HEK293T (cell line): ENCODE measurements around the gene CNTD1.

ENCODE experiments used
- CTCF ChIA-PET: fragments of 350-600 bp; formaldehyde crosslinking; extraction: SDS; loops from one replicate; lab custom pipeline; 2021; ENCODE audit warnings: antibody characterized with exemption, inconsistent platforms; lab: Yijun Ruan, JAX
- POLR2A ChIA-PET: fragments of 350-600 bp; formaldehyde crosslinking; extraction: SDS; loops from one replicate; lab custom pipeline; 2020; ENCODE audit warnings: antibody characterized with exemption, inconsistent platforms; lab: Yijun Ruan, JAX
- DNase-seq: peaks from one replicate; pipeline ENCODE4 v3.0.0; 2012; ENCODE audit warnings: mixed read lengths; ENCODE audit errors: extremely low spot score
- ARNT ChIP-seq: fragments of 450-650 bp; IDR thresholded peaks from 2 replicates; pipeline ENCODE4 v1.6.1; 2017; ENCODE audit warnings: mild to moderate bottlenecking
- BHLHE40 ChIP-seq: fragments of 450-650 bp; IDR thresholded peaks from 2 replicates; pipeline ENCODE4 v1.6.1; 2016; ENCODE audit warnings: mild to moderate bottlenecking, moderate library complexity, borderline replicate concordance
- CTBP1 ChIP-seq: fragments of 450-650 bp; IDR thresholded peaks from 2 replicates; pipeline ENCODE4 v1.6.1; 2016; ENCODE audit warnings: borderline replicate concordance
- ELF4 ChIP-seq: fragments of 450-650 bp; IDR thresholded peaks from 2 replicates; pipeline ENCODE4 v1.6.1; 2017; ENCODE audit warnings: antibody characterized with exemption
- FOXA1 ChIP-seq: fragments of 450-650 bp; IDR thresholded peaks from 2 replicates; pipeline ENCODE4 v1.6.1; 2016; ENCODE audit warnings: mild to moderate bottlenecking
- FOXK2 ChIP-seq: fragments of 450-650 bp; IDR thresholded peaks from 2 replicates; pipeline ENCODE4 v1.6.1; 2016; ENCODE audit warnings: mild to moderate bottlenecking
- FOXM1 ChIP-seq: fragments of 450-650 bp; IDR thresholded peaks from 2 replicates; pipeline ENCODE4 v1.6.1; 2017; ENCODE audit warnings: mild to moderate bottlenecking, borderline replicate concordance
- HDGF ChIP-seq: fragments of 450-650 bp; IDR thresholded peaks from 2 replicates; pipeline ENCODE4 v1.6.1; 2017; ENCODE audit warnings: antibody characterized with exemption, borderline replicate concordance
- L3MBTL2 ChIP-seq: fragments of 450-650 bp; conservative IDR thresholded peaks from 2 replicates; pipeline ENCODE4 v1.6.1; 2016; ENCODE audit warnings: mild to moderate bottlenecking
- LEF1 ChIP-seq: fragments of 450-650 bp; IDR thresholded peaks from 2 replicates; pipeline ENCODE4 v1.6.1; 2017; ENCODE audit warnings: mild to moderate bottlenecking, borderline replicate concordance
- NFRKB ChIP-seq: fragments of 450-650 bp; IDR thresholded peaks from 2 replicates; pipeline ENCODE4 v1.6.1; 2016; ENCODE audit warnings: mild to moderate bottlenecking, moderate library complexity
- PKNOX1 ChIP-seq: fragments of 450-650 bp; IDR thresholded peaks from 2 replicates; pipeline ENCODE4 v1.6.1; 2016
- SP1 ChIP-seq: fragments of 450-650 bp; IDR thresholded peaks from 2 replicates; pipeline ENCODE4 v1.6.1; 2017
- SUZ12 ChIP-seq: fragments of 450-650 bp; IDR thresholded peaks from 2 replicates; pipeline ENCODE4 v1.6.1; 2016; ENCODE audit warnings: mild to moderate bottlenecking
- TARDBP ChIP-seq: fragments of 450-650 bp; IDR thresholded peaks from 2 replicates; pipeline ENCODE4 v1.6.1; 2016
- ZNF384 ChIP-seq: fragments of 450-650 bp; IDR thresholded peaks from 2 replicates; pipeline ENCODE4 v1.6.1; 2016

Gene CNTD1

DNA sequence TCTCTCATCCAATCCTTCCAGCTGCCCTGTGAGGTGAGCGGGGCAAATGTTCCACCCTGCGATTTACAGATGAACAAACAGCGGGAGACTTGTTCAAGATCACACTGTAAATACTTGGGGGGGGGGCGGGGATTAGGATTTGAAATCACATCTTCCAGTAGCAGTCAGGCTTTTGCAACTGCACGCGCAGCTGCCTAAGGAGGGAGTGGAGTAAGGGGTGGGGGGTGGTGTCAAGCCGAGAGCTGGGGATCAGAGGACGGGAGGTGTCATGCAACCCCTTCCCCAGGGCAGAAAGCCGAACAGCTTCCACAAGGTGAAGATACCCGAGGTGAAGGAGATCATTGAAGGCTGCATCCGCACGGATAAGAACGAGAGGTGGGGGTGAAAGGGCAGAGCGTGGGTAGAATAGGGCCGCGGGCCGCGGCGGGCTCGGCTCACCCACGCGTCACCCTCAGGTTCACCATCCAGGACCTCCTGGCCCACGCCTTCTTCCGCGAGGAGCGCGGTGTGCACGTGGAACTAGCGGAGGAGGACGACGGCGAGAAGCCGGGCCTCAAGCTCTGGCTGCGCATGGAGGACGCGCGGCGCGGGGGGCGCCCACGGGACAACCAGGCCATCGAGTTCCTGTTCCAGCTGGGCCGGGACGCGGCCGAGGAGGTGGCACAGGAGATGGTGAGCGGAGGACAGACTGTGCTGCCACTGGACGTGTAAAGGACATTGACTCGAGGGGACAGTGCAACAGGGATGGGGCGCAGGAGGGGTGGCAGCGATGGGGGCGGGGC lies 13.7 kb upstream of the CNTD1 start:
- POLR2A ChIA-PET, result no interaction called here
- no peak for TF ChIP-seq ELF4
- no peak for TF ChIP-seq HDGF
- TF ChIP-seq ARNT, result no peak
- CTCF ChIA-PET, result interaction anchor here (0.6 kb wide), 1 partner anchor 31 kb away, joined by 3 read pairs; no protein-coding TSS in a partner anchor
- DNase-seq, result no peak

DNA sequence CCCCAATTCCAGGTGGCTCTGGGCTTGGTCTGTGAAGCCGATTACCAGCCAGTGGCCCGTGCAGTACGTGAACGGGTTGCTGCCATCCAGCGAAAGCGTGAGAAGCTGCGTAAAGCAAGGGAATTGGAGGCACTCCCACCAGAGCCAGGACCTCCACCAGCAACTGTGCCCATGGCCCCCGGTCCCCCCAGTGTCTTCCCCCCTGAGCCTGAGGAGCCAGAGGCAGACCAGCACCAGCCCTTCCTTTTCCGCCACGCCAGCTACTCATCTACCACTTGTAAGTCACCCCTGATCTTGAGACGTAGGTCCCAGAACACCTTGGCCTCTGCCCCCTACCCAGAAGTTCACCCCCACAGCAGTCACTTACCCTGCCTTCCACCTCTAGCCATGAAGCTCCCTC lies 11.4 kb upstream of the CNTD1 start:
- no peak for DNase-seq
- CTCF ChIA-PET, result interaction anchor here (0.5 to 0.6 kb wide), 2 partner anchors 11 to 24 kb away, joined by 3 read pairs; partner anchors contain the start of gene COA3
- POLR2A ChIA-PET, result interaction anchor here (0.7 to 2.4 kb wide), 3 partner anchors 9 to 14 kb away, joined by 3 to 20 read pairs (median 4); partner anchors contain the start of genes CNTD1, COA3 and VPS25
- no peak for TF ChIP-seq ZNF384

DNA sequence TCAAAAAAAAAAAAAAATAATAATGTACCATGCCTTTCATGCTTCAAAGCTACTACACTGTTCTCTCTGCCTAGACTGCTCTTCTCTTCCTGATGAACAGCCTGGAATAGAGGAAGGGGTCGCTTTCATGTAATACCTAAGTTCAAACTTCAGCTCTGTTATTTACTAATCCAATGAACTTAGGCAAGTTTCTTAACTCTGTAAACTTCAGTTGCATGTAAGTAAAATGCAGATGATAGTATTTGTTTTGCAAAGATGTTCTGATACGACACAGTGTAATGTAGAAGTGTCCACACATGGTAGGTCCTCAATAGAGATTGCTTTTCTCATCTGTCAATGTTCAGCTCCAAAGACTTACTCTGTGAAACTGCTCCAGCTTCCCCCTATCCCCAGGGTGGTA lies 6.7 kb upstream of the CNTD1 start:
- TF ChIP-seq FOXM1 (no peak), SUZ12 (no peak), TARDBP (no peak), SP1 (no peak), ARNT (no peak), ELF4 (no peak), LEF1 (no peak)
- ChIA-PET POLR2A (interaction anchor here (0.7 to 2.0 kb wide), 3 partner anchors 11 to 42 kb away, joined by 3 to 14 read pairs (median 3); partner anchors contain the start of genes VPS25 and WNK4), CTCF (interaction anchor here (1.0 kb wide), 1 partner anchor 14 kb away, joined by 4 read pairs; no protein-coding TSS in a partner anchor)
- DNase-seq, result no peak

GRCh38 chr17:42792545-42792944 lies 6.1 kb upstream of the CNTD1 start:
- ChIA-PET CTCF (no interaction called here), POLR2A (interaction anchor here (1.0 to 2.0 kb wide), 2 partner anchors 12 to 19 kb away, joined by 3 to 14 read pairs; partner anchors contain the start of genes VPS25 and WNK4)
- DNase-seq, result no peak
- TF ChIP-seq L3MBTL2, result no peak

- CTCF ChIA-PET, result no interaction called here
- POLR2A ChIA-PET, result interaction anchor here (1.6 kb wide), 1 partner anchor 29 kb away, joined by 5 read pairs; the partner anchor contains the start of gene BECN1
- DNase-seq, result no peak
- TF ChIP-seq SUZ12 (no peak), SP1 (no peak), FOXA1 (no peak), TARDBP (no peak), CTBP1 (no peak), L3MBTL2 (no peak), PKNOX1 (no peak), ARNT (no peak), FOXK2 (no peak), NFRKB (no peak), LEF1 (no peak), HDGF (no peak)
Measured at GRCh38 chr17:42795061-42795460, 3.6 kb upstream of the CNTD1 start.

- DNase-seq, result no peak
- TF ChIP-seq CTBP1, result no peak
- no peak for TF ChIP-seq ZNF384
- TF ChIP-seq LEF1, result no peak
- no peak for TF ChIP-seq ELF4
- TF ChIP-seq L3MBTL2, result no peak
- no peak for TF ChIP-seq FOXA1
- ChIA-PET POLR2A (interaction anchor here (1.4 to 1.6 kb wide), 2 partner anchors 22 to 29 kb away, joined by 5 to 6 read pairs; partner anchors contain the start of genes BECN1 and VPS25), CTCF (interaction anchor here (0.7 kb wide), 1 partner anchor 32 kb away, joined by 3 read pairs; no protein-coding TSS in a partner anchor)
Measured at GRCh38 chr17:42795465-42795864, 3.2 kb upstream of the CNTD1 start.

GRCh38 chr17:42796066-42796758 lies 2.4 kb upstream of the CNTD1 start:
- CTCF ChIA-PET, result interaction anchor here (0.7 kb wide), 1 partner anchor 33 kb away, joined by 3 read pairs; no protein-coding TSS in a partner anchor
- no peak for TF ChIP-seq ARNT
- TF ChIP-seq HDGF, result no peak
- no peak for TF ChIP-seq ELF4
- TF ChIP-seq L3MBTL2, result no peak
- TF ChIP-seq CTBP1, result no peak
- TF ChIP-seq SUZ12, result no peak
- TF ChIP-seq NFRKB, result no peak
- TF ChIP-seq PKNOX1, result no peak
- TF ChIP-seq FOXK2, result no peak
- no peak for TF ChIP-seq LEF1
- TF ChIP-seq SP1, result no peak
- no peak for TF ChIP-seq BHLHE40
- TF ChIP-seq FOXM1, result no peak
- TF ChIP-seq FOXA1, result no peak
- no peak for TF ChIP-seq ZNF384
- no peak for TF ChIP-seq TARDBP
- POLR2A ChIA-PET, result interaction anchor here (1.4 to 1.6 kb wide), 2 partner anchors 23 to 28 kb away, joined by 5 to 6 read pairs; partner anchors contain the start of genes BECN1 and VPS25
- no peak for DNase-seq
